ENCODE measurements around the gene SERGEF.

Gene SERGEF

DNA sequence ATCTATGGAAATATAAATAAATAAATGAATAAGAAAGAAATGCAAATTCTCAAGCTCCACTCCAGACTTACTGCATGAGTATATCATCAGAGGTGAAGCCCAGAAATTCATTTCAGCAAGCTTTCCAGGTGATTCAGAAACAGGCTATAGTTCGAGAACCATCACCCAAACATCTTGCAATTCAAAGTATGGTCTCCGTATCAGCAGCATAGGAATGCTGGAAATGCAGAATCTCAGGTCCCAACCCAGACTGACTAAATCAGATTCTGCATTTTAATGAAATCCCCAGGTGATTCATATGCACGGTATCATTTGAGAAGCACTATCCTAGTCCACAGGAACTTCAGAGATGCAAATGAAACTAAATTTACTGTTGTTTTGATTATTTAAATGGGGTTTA is 95.3 kb downstream of the SERGEF start:
- no peaks in the 10 kb centered on the region for H3K27me3 ChIP-seq (replicated peaks; ENCODE audit: control insufficient read depth, insufficient read depth, low read length)
- no peak for DNase-seq (ENCODE audit: extremely low read depth, insufficient read length)
- TF ChIP-seq, protein P1, sequence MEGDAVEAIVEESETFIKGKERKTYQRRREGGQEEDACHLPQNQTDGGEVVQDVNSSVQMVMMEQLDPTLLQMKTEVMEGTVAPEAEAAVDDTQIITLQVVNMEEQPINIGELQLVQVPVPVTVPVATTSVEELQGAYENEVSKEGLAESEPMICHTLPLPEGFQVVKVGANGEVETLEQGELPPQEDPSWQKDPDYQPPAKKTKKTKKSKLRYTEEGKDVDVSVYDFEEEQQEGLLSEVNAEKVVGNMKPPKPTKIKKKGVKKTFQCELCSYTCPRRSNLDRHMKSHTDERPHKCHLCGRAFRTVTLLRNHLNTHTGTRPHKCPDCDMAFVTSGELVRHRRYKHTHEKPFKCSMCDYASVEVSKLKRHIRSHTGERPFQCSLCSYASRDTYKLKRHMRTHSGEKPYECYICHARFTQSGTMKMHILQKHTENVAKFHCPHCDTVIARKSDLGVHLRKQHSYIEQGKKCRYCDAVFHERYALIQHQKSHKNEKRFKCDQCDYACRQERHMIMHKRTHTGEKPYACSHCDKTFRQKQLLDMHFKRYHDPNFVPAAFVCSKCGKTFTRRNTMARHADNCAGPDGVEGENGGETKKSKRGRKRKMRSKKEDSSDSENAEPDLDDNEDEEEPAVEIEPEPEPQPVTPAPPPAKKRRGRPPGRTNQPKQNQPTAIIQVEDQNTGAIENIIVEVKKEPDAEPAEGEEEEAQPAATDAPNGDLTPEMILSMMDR (IDR thresholded peaks at IDR 0.05; ENCODE audit: insufficient read depth, low read length, poor library complexity, severe bottlenecking): no peak
- H3K36me3 ChIP-seq (ENCODE audit: control insufficient read depth, insufficient read depth, low read length): no peaks in the 10 kb centered on the region
- H3K4me3 ChIP-seq (replicated peaks; ENCODE audit: low read depth, low read length): no peak overlapping the region

DNA sequence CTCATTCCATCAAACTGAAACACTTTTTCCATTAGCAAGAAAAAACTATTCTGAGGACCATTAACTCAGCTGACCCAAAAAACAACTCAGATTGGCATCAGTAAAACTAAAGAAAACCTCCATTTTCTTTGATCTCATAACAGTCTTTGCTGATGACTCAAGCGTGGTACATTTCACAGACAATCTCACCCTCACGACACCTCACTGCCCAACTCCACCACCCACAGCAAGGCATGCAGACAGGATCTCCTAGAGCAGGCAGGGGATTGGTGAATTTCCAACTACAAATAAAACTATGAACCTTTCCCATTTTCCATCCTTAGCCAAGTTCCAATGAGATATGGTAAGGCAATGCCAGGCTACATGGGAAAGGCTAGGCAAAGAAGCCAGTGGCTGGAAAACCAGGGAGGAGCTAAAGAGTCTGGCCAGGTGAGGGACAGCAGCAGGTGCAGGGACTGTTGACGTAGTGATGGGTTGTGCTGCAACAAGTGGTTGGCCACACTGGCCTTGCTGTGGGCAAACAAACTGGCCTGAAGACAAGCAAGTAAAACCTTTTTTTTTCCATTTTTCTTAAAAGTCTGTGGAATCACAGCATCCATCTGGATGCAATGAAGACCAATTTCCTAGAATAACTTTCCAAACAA is 97.2 kb downstream of the SERGEF start:
- Histone ChIP-seq H3K27me3 (replicated peaks; ENCODE audit: control insufficient read depth, insufficient read depth, low read length) (no peaks in the 10 kb centered on the region), H3K4me3 (replicated peaks; ENCODE audit: low read depth, low read length) (no peak overlapping the region), H3K36me3 (ENCODE audit: control insufficient read depth, insufficient read depth, low read length) (no peaks in the 10 kb centered on the region)
- TF ChIP-seq, protein P1 (IDR thresholded peaks at IDR 0.05; ENCODE audit: insufficient read depth, low read length, poor library complexity, severe bottlenecking): no peak
- DNase-seq (ENCODE audit: extremely low read depth, insufficient read length): no peak

DNA sequence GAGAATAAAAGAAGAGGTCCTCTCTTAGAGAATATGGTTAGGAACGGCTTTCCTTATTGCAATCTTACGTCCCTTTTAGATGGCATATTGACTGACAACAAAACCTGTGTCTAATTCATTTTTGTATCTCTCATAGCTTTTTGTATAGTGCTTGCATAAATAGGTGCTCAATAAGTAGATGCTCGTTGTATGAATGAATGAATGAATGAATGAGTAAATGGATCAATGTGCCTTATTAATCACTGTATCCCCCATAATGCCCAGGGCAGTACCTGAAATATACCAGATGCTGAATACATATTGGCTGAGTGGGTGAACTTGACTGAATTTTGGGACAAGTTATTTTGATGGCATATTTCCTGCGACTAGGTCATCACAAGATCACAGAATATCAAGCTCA is 97.9 kb downstream of the SERGEF start:
- Histone ChIP-seq H3K27me3 (replicated peaks; ENCODE audit: control insufficient read depth, insufficient read depth, low read length) (no peaks in the 10 kb centered on the region), H3K36me3 (ENCODE audit: control insufficient read depth, insufficient read depth, low read length) (no peaks in the 10 kb centered on the region), H3K4me3 (replicated peaks; ENCODE audit: low read depth, low read length) (no peak overlapping the region)
- TF ChIP-seq, protein P1 (IDR thresholded peaks at IDR 0.05; ENCODE audit: insufficient read depth, low read length, poor library complexity, severe bottlenecking): no peak
- DNase-seq (ENCODE audit: extremely low read depth, insufficient read length): no peak

DNA sequence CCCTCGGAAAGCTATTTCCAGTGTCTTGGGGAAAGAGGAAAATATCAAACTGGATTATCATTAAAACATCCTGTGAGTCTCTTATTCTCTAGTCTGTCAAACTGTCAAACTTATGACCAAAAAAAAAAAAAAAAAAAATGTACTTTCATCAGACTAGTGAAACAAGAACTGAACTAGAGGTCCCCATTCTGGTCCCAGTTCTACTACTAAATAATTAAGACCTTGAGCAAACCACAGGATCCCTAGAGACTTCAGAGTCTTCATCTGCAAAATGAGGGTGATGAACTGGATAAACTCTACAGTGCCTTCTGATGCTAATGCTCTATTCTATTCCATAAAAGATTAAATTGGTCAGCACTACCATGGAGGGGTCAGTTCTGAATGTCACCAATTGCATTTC is 105.8 kb downstream of the SERGEF start:
- no peak for DNase-seq (ENCODE audit: extremely low read depth, insufficient read length)
- H3K36me3 ChIP-seq (ENCODE audit: control insufficient read depth, insufficient read depth, low read length): no peaks in the 10 kb centered on the region
- TF ChIP-seq, protein P1 (IDR thresholded peaks at IDR 0.05; ENCODE audit: insufficient read depth, low read length, poor library complexity, severe bottlenecking): no peak

DNA sequence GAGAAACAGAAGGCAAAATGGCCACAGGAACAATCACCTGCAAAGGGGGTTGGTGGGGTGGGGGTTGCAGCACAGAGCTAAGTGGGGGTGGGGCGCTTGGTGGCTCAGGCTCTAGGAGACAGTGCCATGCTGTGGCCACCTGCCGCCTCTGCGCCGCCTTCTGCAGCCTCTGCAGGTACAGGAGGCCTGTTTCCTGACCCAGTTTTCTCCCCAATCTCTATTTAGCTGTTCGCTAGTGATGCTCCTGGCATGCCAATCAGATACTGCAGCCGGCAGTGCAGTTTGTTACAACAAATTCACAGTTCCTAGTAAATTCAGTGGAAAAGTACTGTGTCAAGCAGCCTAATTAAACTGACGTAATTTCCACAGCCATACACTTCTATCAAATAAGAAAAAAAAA is 106.4 kb downstream of the SERGEF start:
- no peak for DNase-seq (ENCODE audit: extremely low read depth, insufficient read length)
- no peaks in the 10 kb centered on the region for H3K27me3 ChIP-seq (replicated peaks; ENCODE audit: control insufficient read depth, insufficient read depth, low read length)
- TF ChIP-seq, protein P1 (IDR thresholded peaks at IDR 0.05; ENCODE audit: insufficient read depth, low read length, poor library complexity, severe bottlenecking): peak; percentile 15
- no peak overlapping the region for H3K4me3 ChIP-seq (replicated peaks; ENCODE audit: low read depth, low read length)
- H3K36me3 ChIP-seq (ENCODE audit: control insufficient read depth, insufficient read depth, low read length): no peaks in the 10 kb centered on the region

More for the DNA sequence above, 105.8 kb downstream of the SERGEF start:
- H3K4me3 ChIP-seq (replicated peaks; ENCODE audit: low read depth, low read length): no peak overlapping the region
- no peaks in the 10 kb centered on the region for H3K27me3 ChIP-seq (replicated peaks; ENCODE audit: control insufficient read depth, insufficient read depth, low read length)

DNA sequence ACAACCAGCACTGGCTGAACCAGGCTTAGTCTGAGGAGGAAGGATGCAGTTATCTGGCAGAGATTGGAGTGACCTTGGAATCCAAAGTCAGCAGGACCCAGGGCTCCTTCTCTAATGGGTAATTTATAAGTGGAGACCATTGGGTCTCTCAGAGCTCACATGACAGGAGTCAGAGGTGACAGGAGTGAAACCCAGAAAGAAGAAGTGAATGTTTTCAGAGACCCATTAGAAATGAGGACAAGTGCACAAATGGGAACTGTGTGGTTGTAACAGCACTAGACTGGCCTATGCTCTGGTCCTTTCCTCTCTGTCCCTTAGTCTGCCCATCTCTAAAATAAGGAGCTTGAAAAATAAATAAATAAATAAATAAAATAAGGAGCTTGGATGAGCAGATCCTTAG is 107.4 kb downstream of the SERGEF start:
- Histone ChIP-seq H3K27me3 (replicated peaks; ENCODE audit: control insufficient read depth, insufficient read depth, low read length) (no peaks in the 10 kb centered on the region), H3K36me3 (ENCODE audit: control insufficient read depth, insufficient read depth, low read length) (no peaks in the 10 kb centered on the region), H3K4me3 (replicated peaks; ENCODE audit: low read depth, low read length) (no peak overlapping the region)
- DNase-seq (ENCODE audit: extremely low read depth, insufficient read length): no peak
- TF ChIP-seq, protein P1 (IDR thresholded peaks at IDR 0.05; ENCODE audit: insufficient read depth, low read length, poor library complexity, severe bottlenecking): no peak
